HG03108 (cell line): Measurements from ENCODE around the gene PLIN1.
"Not testable (repeated sequence)": the region's sequence is repeated elsewhere in the genome, so short reads cannot be mapped to it uniquely, and the experiment has no call there.

Experiments
- ATAC-seq: cut with Tn5 transposase; IDR thresholded peaks from one replicate; pipeline ENCODE4 v1.9.1; 2021; ENCODE audit warnings: moderate library complexity; ENCODE audit not compliant: unreplicated experiment

PLIN1 gene, protein sequence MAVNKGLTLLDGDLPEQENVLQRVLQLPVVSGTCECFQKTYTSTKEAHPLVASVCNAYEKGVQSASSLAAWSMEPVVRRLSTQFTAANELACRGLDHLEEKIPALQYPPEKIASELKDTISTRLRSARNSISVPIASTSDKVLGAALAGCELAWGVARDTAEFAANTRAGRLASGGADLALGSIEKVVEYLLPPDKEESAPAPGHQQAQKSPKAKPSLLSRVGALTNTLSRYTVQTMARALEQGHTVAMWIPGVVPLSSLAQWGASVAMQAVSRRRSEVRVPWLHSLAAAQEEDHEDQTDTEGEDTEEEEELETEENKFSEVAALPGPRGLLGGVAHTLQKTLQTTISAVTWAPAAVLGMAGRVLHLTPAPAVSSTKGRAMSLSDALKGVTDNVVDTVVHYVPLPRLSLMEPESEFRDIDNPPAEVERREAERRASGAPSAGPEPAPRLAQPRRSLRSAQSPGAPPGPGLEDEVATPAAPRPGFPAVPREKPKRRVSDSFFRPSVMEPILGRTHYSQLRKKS

DNA sequence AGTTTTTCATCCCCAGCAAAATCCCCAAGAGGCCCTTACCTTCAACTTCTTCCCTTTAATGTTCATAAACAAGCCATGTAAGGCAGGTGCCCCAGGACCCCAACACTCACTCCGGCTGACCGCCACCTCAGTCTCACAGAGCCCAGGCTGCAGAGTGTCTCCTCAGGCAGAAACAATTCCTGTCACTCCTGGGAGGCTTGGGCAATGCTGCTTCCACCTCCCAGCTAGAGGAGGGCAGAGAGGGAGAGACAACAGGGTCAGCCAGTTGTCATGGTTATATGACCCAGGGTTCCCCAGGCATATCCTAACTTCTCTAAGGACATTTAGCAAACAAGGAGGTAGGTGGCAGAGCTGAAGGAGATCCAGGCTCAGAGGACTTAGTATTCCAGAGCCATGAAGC lies at the start of gene PLIN1:
Gene PLIN1 (minus strand): TSS at position 156 of the 400 bp plus-strand sequence. CDS start 1,878 bp downstream, outside the sequence.
- ATAC-seq, result no peak

DNA sequence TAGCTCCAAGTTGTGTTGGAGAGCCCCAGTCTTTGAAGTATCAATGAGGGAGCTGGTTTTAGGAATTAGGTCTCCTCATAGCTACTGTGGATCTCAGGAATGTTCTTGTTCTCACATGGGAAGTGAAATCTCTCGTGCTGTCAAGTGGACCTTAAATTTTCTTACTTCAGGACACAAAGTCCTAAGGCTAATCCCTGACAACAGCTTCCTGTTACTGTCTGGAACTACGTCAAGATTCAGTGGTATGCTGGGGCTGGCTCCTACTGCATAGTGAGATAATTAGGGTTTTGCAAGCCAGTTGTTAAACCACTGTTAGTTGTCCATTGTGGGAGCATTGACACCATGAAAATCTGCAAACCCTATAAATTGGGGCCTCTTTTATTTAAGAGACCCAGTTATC lies 49.1 kb upstream of the PLIN1 start:
- no peak for ATAC-seq

DNA sequence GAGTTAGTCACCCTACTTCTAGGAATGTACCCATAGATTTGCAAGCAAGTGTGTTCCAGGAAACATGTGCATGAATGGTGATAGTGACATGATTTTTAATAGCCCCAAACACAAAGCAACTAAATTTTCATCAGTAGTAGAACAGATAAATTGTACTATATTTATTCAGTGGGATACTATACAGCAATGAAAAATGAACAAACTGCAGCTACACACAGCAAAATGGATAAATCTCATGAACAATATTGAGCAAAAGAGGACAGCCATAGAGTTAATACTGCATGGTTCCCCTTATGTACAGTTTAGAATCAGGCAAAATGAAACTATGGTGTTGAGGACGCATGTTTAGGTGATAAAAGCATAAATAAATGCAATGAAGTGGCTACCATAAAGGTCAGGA lies 45.9 kb upstream of the PLIN1 start:
- no peak for ATAC-seq

DNA sequence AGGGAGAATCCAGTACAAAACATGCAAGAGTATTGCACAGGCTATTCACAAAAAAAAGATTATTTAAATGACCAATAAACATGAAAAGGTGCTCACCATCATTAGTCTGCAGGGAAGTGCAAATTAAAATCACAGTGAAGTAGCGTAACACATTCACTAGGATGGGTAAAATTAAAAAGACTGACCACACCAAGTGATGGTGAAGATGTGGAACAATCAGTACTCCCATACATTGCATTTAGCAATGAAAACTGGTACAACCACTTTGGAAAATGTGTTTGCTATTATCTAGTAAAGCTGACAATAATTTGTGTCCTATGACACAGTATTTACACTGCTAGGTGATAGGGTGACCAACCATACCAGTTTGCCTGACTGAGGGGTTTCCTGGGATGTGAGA lies 45.5 kb upstream of the PLIN1 start:
- no peak for ATAC-seq

DNA sequence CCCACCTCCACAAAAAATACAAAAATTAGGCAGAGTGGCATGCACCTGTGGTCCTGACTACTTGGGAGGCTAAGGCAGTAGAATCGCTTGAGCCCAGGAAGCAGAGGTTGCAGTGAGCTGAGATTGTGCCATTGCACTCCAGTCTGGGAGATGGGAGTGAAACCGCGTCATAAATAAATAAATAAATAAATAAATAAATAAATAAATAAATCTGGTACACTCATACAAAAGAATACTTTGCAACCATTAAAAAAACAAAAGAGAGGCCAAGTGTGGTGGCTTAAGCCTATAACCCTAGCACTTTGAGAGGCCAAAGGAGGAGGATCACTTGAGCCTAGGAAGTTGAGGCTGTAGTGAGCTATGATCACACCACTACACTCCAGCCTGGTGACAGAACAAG lies 43.9 kb upstream of the PLIN1 start:
- ATAC-seq, result no peak

DNA sequence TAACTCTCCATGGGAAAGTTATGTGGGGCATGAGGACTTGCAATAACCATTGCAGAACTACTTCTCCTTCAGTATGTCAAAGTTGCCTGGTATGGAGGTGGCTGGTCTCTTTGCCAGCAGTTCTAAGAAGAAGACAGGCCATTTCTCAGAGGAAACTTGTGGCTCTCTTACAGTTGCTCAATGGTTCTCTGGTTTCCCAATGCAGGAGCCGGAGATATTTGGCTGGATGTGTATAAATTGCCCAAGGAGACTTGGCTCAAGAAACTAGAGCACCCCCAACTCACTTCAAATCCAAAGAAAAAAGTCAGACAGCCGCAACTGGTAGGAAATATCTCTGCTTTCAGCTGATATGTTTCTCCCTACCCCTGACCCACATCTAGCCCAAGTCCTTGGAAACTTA lies 35.6 kb upstream of the PLIN1 start:
- ATAC-seq, result no peak

DNA sequence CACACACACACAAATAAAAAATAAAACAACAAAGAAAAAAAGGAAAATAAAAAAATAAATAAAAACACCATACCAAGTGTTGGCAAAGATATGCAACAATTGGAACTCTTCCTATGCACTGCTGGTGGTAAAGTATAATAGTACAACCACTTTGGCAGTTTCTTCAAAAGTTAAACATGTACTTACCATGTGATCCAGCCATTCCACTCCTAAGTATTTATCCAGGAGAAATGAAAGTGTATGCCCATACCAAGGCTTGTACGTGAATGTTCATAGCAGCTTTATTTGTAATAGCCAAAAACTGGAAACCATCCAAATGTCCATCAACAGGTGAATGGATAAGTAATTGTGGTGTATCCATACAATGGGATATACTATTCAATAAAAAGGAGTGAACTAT lies 28.4 kb upstream of the PLIN1 start:
- ATAC-seq, result no peak

DNA sequence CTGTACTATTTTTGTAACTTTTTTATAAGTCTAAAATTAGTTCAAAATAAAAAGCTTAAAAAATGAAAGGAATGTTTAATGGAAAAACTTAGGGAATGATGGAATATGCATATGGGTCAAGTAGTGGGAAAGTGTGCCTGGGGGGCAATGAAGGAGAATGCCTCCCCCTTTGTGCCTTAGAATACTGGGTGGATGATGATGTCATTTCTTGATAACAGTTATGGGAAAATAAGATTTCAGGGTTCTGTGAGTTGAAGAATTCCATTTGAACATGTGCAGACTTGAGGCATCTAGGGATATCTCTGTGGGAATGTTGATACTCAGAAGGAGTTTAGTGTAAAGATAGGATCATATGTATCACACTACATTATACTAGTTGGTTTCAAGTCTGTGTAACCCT lies 25.2 kb upstream of the PLIN1 start:
- ATAC-seq, result no peak

DNA sequence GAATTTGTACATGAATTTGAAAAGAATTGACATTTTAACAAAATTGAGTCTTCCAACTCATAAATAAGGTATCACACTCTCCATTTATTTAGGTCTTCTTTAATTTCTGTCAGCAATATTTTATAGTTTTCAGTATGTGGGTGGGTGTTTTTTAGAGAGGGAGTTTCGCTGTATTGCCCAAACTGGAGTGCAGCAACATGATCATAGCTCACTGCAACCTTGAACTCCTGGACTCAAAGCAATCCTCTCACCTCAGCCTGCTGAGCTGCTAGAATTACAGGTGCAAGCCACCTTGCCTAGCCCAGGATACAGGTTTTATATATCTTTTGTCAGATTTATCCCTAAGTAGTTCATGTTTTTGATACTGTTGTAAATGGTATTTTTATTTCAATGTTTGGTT lies 16.0 kb upstream of the PLIN1 start:
- ATAC-seq, result no peak

DNA sequence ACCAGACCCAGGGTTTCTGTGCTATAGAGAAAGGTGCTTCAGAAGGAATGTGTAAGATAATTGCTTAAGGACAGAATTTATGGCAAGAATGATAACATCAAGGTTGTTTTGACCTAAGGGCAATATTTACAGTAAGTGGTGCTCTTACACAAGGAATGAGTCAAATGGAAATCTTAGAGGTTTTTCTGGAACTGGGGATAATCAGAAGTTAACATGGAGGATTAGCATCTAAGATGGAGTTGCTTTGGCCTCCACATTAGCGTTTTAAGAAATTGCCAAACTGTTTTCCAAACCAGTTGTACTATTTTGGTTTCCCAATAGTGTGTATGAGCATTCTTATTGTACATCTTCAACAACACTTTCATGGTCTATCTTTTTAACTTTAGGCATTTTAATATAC lies 14.5 kb upstream of the PLIN1 start:
- ATAC-seq, result no peak

DNA sequence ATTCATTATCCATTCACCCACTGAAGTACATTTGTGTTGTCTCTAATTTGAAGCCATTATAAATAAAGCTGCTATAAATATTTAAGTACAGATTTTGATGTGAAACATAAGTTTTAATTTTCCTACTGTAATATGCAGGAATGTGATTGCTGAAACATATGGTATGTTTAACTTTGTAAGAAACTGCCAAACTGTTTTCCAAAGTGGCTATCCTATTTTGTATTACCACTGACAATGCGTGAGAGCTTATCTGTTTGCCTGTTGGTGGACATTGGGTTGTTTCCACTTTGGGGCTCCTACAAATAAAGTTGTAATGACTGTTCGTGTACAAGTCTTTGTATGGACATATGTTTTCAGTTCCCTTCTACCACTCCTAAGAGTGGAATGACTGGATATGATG lies 13.9 kb upstream of the PLIN1 start:
- no peak for ATAC-seq

DNA sequence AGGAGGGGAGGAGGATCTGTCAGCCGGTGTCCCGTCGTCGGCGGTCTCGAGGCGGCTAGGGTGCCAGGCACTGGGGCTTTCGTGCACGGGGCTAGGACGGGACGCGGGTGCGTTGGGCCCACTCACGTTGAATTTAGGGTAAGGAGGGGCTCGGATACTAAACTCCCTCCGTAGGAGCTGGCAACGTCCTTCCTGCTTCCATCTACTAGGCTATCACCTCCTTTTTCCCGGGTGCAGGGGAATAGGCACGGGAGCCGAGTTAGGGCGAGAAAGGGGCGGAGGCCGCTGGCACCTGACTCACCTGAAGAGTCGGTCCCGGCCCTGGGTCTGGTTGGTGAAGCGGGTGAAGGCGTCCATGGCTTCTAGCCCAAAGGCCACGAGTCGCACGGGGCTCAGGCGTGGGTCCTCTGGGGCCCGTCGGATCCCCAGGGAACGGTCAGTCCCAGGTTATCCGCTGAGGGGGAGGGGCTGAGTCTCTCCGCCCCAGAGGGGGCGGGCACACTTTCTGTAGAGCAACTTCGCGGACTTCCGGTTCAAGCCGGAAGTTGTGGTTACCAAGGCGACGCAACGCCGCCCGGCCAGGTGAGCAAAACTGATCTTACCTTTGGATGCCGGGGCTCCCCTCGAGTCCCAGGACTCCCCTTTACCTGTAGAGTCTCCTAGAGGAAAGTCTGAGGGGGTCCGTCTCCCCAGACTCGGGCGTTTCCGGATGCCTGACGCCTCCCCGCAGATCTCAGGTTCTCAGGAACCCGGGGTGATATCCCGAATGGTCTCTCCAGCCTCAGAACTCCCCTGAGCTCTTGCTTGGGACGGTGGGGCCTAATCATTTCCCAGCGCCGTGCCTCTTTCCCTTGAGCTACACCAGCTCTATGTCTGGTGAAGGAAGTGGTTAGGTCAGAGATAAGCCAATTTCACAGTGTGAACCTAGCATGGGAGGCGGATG lies 11.4 kb upstream of the PLIN1 start, which contains the start of the genes PEX11A and WDR93:
Gene PEX11A (minus strand): TSS at position 479 of the 943 bp plus-strand sequence. CDS start 122 bp downstream, at position 357.
Gene WDR93 (plus strand): TSS at position 536 of the 943 bp plus-strand sequence. CDS start 10,936 bp downstream, outside the sequence.
- ATAC-seq, result peak; percentile 90

DNA sequence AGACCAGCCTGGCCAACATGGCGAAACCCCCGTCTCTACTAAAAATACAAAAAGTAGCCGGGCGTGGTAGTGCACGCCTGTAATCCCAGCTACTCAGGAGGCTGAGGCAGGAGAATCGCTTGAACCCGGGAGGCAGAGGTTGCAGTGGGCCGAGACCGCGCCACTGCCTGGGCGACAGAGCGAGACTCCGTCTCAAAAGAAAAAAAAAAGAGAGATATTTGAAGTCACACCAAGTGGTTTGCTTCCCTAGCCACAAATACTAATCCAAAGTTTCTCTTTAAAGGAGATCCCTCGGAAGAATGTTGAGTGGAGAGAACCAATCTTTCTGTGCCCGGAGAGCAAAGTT lies 10.7 kb upstream of the PLIN1 start:
- ATAC-seq, result not testable (repeated sequence)

DNA sequence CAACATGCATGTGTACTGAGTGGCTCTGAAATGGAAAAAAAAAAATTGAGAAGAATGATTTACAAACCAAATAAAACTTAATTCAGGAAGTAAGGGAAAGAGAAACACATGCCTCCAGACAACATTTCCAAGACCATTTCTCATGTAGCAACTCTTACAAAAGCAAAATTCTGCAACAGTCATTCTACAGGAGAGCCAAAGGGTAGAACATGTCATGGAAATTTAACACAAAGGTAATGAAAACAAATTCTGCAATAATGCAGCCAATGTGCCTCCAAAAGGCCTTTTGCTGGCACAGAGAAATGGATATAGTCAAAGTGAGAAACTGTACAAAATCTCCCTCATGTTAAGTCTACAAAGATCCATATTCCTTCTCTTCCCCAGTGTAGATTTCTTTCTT lies 7.4 kb upstream of the PLIN1 start:
- ATAC-seq, result no peak

DNA sequence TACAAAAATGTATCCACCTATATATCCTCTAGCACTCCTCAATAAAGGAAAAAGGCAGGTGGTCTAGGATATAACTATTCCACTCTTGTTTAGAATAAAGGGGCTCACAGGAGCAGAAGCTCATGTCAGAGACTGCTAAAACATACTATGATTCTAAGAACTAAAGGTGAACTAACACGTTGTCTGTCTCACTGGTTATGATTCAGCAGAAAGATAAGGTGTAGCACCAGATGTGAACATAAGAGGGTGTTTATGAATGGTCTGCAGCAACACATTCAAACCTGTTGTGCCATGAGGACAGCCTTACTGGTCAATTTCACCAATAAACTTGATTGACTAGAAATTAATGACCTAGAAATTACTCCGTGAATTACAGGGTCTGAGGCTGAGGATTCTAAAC lies 6.8 kb upstream of the PLIN1 start:
- ATAC-seq, result no peak

DNA sequence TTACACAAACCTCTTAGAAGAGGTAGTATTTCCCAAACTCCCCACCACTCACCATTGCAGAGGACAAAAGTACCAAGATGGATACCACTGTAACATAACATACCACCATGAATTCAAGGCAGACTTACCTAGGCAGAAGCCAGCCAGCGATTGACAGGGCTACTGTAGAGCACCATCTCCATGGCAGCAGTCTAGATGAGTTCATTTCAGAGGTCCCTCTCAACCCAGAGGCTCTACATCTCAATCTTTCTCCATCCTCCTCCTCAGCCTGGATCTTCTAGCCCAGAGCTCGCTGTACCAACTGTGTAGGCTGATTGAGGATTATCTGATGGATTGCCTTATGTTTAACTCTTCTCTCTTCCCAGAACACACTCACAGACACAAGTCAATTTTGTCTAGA lies 2.0 kb upstream of the PLIN1 start:
- no peak for ATAC-seq

DNA sequence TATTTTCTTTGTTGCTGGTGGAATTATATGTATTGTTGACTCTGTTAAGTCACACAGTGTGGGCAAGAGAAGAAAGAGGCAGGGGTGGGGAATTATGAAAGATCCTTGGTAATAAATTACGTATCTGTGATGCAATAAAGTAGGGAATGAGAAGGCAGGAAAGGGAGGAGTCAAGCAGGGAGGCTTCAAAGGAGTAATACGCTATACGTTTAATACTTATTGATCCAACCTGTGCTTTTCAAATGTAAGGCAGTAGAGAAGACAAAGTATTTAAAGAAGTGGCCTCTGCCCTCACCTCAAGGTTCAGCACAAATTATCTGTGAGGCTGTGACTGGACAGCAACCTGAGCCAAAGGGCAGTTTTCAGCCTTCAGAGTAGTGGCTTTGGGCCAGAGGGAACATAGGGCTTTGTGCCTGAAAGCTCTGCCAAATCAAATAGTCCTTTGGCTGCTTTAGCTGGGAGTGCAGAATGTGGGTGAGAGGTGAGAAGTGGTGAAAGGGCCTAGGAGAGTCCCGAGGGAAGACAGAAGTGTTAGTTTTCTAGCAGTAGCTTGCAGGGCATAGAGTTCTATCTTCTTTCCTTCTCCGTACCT lies 1.2 kb upstream of the PLIN1 start:
- no peak for ATAC-seq

DNA sequence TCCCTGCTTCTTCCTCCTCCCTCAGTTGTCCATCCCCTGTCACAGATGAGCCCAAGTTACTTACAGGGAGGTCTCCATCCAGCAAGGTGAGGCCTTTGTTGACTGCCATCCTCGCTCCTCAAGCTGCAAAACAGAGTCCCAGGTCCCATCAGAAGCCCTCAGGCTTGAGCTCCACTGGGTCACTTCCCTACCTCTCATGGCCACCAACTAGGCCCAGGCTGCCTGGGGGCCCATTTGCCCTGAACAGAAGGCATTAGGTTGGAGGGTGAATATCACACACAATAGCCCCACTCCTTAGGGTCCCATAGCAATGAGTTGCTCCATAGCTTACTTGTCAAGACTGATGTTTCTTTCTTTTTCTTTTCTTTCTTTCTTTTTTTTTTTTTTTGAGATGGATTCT lies 1.8 kb downstream of the PLIN1 start:
- no peak for ATAC-seq

DNA sequence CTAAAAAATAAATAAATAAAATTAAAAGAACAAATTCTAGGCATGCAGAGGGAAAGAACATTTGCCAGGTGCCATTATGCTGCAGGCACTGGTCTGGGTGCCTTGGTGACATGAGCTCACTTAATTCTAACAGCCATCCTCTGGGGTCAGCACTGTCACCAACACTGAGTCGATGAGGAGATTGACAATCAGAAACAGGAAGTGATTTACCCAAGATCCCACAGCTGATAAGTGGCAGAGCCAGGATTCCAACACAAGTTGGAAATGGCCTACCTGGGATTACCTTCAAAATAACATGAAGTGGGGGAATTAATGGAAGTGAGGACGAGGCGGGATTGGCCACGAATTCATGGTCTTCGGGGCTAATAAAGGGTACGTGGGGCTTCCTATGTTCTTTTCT lies 3.6 kb downstream of the PLIN1 start:
- no peak for ATAC-seq

DNA sequence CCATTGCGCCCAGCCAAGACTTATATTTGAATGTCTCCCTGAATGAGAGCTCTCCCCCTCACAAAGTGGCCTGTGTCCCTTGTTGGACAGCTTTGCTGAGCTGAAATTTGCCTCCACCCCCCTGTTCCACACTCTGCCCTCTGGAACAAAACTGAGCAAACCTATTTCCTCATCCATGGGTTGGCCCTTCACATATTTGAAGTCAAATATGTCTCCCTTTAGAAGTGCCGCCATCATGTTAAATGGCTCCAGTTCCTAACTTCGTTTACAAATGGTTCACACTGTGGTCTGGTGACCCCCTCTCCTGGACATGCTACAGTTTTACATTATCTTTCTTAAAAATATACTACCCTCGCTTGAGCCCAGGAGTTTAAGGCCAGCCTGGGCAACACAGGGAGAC lies 4.6 kb downstream of the PLIN1 start:
- ATAC-seq, result no peak

DNA sequence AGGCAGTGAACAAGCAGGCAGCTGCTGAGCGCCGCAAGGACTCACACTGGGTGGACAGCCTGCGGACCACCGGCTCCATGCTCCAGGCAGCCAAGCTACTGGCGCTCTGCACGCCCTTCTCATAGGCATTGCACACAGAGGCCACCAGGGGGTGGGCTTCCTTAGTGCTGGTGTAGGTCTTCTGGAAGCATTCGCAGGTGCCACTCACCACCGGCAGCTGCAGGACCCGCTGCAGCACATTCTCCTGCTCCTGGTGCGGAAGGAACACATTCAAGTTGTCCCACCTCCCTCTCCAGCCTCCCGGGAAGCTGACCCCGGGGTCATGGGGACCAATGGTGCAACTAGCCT lies 6.0 kb downstream of the PLIN1 start:
- ATAC-seq, result no peak
